HEK293 (cell line): ENCODE results near the gene MMD.

Source experiments
- CTCF ChIA-PET: fragments of 350-600 bp; formaldehyde crosslinking; extraction: SDS; loops from one replicate; lab custom pipeline; 2021; ENCODE audit warnings: antibody characterized with exemption; lab: Yijun Ruan, JAX
- POLR2A ChIA-PET: fragments of 300-600 bp; formaldehyde crosslinking; extraction: SDS; loops from one replicate; lab custom pipeline; 2020; ENCODE audit warnings: antibody characterized with exemption, inconsistent platforms; lab: Yijun Ruan, JAX
- H3K27ac ChIP-seq: fragments of 200-500 bp; sonication (Bioruptor generic); 2 replicates; pipeline ENCODE4 v1.5.1; 2014; ENCODE audit warnings: low read depth, low read length, control low read depth, inconsistent platforms; ENCODE audit errors: extremely low read depth
- H3K36me3 ChIP-seq, 2 experiments: fragments of 200-500 bp in 1 of 2; sonication (Bioruptor generic) in 1 of 2; 1 replicate in 1 of 2; 2 replicates in 1 of 2; pipeline ENCODE4 v1.5.1; 2014 to 2017; ENCODE audit warnings: inconsistent platforms in 2 of 2, low read length in 2 of 2; ENCODE audit not compliant: control insufficient read depth in 2 of 2, insufficient read depth in 1 of 2
- H3K4me1 ChIP-seq: fragments of 200-500 bp; sonication (Bioruptor generic); 2 replicates; pipeline ENCODE4 v1.5.1; 2014; ENCODE audit warnings: mild to moderate bottlenecking, low read length, inconsistent platforms; ENCODE audit not compliant: control insufficient read depth, insufficient read depth
- H3K4me3 ChIP-seq: 2 replicates; pipeline ENCODE4 v1.5.1; 2011; ENCODE audit warnings: low read depth, mild to moderate bottlenecking, control low read depth, low read length, moderate library complexity
- H3K9me3 ChIP-seq: fragments of 200-500 bp; sonication (Bioruptor generic); 2 replicates; pipeline ENCODE4 v1.5.1; 2014; ENCODE audit warnings: low read depth, low read length, inconsistent platforms; ENCODE audit not compliant: control insufficient read depth, insufficient read depth
- GLI4 ChIP-seq: fragments of 450-650 bp; formaldehyde crosslinking; IDR thresholded peaks from 2 replicates; pipeline ENCODE4 v1.5.1; 2016; ENCODE audit warnings: missing biosample characterization, missing genetic modification characterization
- HOXD13 ChIP-seq: sonication (generic); formaldehyde crosslinking; IDR thresholded peaks from 2 replicates; pipeline ENCODE4 v1.8.0; 2022; ENCODE audit warnings: missing genetic modification reagents, borderline replicate concordance
- TCF7L2 ChIP-seq: IDR thresholded peaks from 2 replicates; pipeline ENCODE4 v1.6.1; 2011; ENCODE audit warnings: low read depth, mild to moderate bottlenecking, inconsistent platforms, low read length, moderate library complexity, borderline replicate concordance
- YY2 ChIP-seq: fragments of 450-650 bp; formaldehyde crosslinking; IDR thresholded peaks from 2 replicates; pipeline ENCODE4 v1.5.1; 2016; ENCODE audit warnings: missing biosample characterization, missing genetic modification characterization
- ZIC2 ChIP-seq: fragments of 450-650 bp; formaldehyde crosslinking; IDR thresholded peaks from 2 replicates; pipeline ENCODE4 v1.5.1; 2016; ENCODE audit warnings: missing biosample characterization, missing genetic modification characterization
- ZNF155 ChIP-seq: fragments of 450-650 bp; formaldehyde crosslinking; IDR thresholded peaks from 2 replicates; pipeline ENCODE4 v1.5.1; 2016; ENCODE audit warnings: missing biosample characterization, missing genetic modification characterization
- ZNF157 ChIP-seq: fragments of 450-650 bp; formaldehyde crosslinking; IDR thresholded peaks from 2 replicates; pipeline ENCODE4 v1.5.1; 2016; ENCODE audit warnings: missing biosample characterization, missing genetic modification characterization
- ZNF169 ChIP-seq: fragments of 450-650 bp; formaldehyde crosslinking; IDR thresholded peaks from 2 replicates; pipeline ENCODE4 v1.5.1; 2016; ENCODE audit warnings: missing biosample characterization, missing genetic modification characterization
- ZNF19 ChIP-seq: fragments of 450-650 bp; formaldehyde crosslinking; IDR thresholded peaks from 2 replicates; pipeline ENCODE4; 2016; ENCODE audit warnings: missing biosample characterization, missing genetic modification characterization, low read depth
- ZNF24 ChIP-seq: fragments of 450-650 bp; formaldehyde crosslinking; IDR thresholded peaks from 2 replicates; pipeline ENCODE4 v1.5.1; 2016; ENCODE audit warnings: missing biosample characterization, missing genetic modification characterization
- ZNF341 ChIP-seq: fragments of 450-650 bp; formaldehyde crosslinking; IDR thresholded peaks from 2 replicates; pipeline ENCODE4; 2016; ENCODE audit warnings: low read depth, missing biosample characterization, missing genetic modification characterization
- ZNF391 ChIP-seq: fragments of 450-650 bp; formaldehyde crosslinking; IDR thresholded peaks from 2 replicates; pipeline ENCODE4 v1.5.1; 2016; ENCODE audit warnings: low read depth, missing biosample characterization, missing genetic modification characterization, borderline replicate concordance
- ZNF404 ChIP-seq: fragments of 450-650 bp; formaldehyde crosslinking; IDR thresholded peaks from 2 replicates; pipeline ENCODE4 v1.5.1; 2017; ENCODE audit warnings: missing biosample characterization, missing genetic modification characterization
- ZNF426 ChIP-seq: fragments of 450-650 bp; formaldehyde crosslinking; IDR thresholded peaks from 2 replicates; pipeline ENCODE4 v1.5.1; 2017; ENCODE audit warnings: missing biosample characterization, missing genetic modification characterization, mild to moderate bottlenecking, inconsistent platforms, moderate library complexity
- ZNF433 ChIP-seq: fragments of 450-650 bp; formaldehyde crosslinking; IDR thresholded peaks from 2 replicates; pipeline ENCODE4 v1.5.1; 2016; ENCODE audit warnings: missing biosample characterization, missing genetic modification characterization, low read depth
- ZNF473 ChIP-seq: fragments of 450-650 bp; formaldehyde crosslinking; IDR thresholded peaks from 2 replicates; pipeline ENCODE4 v1.5.1; 2017; ENCODE audit warnings: missing biosample characterization, missing genetic modification characterization
- ZSCAN16 ChIP-seq: fragments of 450-650 bp; formaldehyde crosslinking; IDR thresholded peaks from 2 replicates; pipeline ENCODE4 v1.5.1; 2016; ENCODE audit warnings: missing biosample characterization, missing genetic modification characterization
- TF ChIP-seq, protein P1 (sequence below): fragments of 450-650 bp; formaldehyde crosslinking; IDR thresholded peaks from 2 replicates; pipeline ENCODE4 v1.5.1; 2016; ENCODE audit warnings: missing biosample characterization, missing genetic modification characterization, low read depth
- TF ChIP-seq, protein P2 (sequence below): fragments of 450-650 bp; formaldehyde crosslinking; IDR thresholded peaks from 2 replicates; pipeline ENCODE4 v1.5.1; 2016; ENCODE audit warnings: missing biosample characterization, missing genetic modification characterization
- TF ChIP-seq, protein P3 (sequence below): fragments of 450-650 bp; formaldehyde crosslinking; IDR thresholded peaks from 2 replicates; pipeline ENCODE4 v1.5.1; 2016; ENCODE audit warnings: missing biosample characterization, missing genetic modification characterization
- TF ChIP-seq, protein P4 (sequence below): fragments of 450-650 bp; formaldehyde crosslinking; IDR thresholded peaks from 2 replicates; pipeline ENCODE4 v1.5.1; 2016; ENCODE audit warnings: missing biosample characterization, missing genetic modification characterization, borderline replicate concordance
- TF ChIP-seq, protein P5 (sequence below): fragments of 450-650 bp; formaldehyde crosslinking; IDR thresholded peaks from 2 replicates; pipeline ENCODE4 v1.5.1; 2016; ENCODE audit warnings: missing biosample characterization, missing genetic modification characterization

The MMD gene

GRCh38 chr17:55344514-55344997, 77.1 kb downstream of the MMD start (continued):
- TF ChIP-seq GLI4 (tag by site-specific recombination), result no peak
- no peak for TF ChIP-seq ZNF391 (tag by site-specific recombination)
- TF ChIP-seq TCF7L2, result no peak
- no peak for TF ChIP-seq ZSCAN16 (tag by site-specific recombination)
- TF ChIP-seq ZNF24, result no peak
- no peak for TF ChIP-seq ZNF19 (tag by site-specific recombination)
- TF ChIP-seq, protein P1, sequence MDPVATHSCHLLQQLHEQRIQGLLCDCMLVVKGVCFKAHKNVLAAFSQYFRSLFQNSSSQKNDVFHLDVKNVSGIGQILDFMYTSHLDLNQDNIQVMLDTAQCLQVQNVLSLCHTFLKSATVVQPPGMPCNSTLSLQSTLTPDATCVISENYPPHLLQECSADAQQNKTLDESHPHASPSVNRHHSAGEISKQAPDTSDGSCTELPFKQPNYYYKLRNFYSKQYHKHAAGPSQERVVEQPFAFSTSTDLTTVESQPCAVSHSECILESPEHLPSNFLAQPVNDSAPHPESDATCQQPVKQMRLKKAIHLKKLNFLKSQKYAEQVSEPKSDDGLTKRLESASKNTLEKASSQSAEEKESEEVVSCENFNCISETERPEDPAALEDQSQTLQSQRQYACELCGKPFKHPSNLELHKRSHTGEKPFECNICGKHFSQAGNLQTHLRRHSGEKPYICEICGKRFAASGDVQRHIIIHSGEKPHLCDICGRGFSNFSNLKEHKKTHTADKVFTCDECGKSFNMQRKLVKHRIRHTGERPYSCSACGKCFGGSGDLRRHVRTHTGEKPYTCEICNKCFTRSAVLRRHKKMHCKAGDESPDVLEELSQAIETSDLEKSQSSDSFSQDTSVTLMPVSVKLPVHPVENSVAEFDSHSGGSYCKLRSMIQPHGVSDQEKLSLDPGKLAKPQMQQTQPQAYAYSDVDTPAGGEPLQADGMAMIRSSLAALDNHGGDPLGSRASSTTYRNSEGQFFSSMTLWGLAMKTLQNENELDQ (tag by site-specific recombination), result no peak

- CTCF ChIA-PET, result interaction anchor here (0.5 to 7.8 kb wide), 4 partner anchors 13 to 563 kb away, joined by 3 to 106 read pairs (median 6); no protein-coding TSS in a partner anchor
- no peak for TF ChIP-seq ZNF157 (tag by site-specific recombination)
- TF ChIP-seq HOXD13 (CRISPR knock-in tag), result no peak
- no peak for TF ChIP-seq ZNF404 (tag by site-specific recombination)
- TF ChIP-seq ZNF426, result no peak
- no peak for TF ChIP-seq YY2 (tag by site-specific recombination)
- TF ChIP-seq, protein P2, sequence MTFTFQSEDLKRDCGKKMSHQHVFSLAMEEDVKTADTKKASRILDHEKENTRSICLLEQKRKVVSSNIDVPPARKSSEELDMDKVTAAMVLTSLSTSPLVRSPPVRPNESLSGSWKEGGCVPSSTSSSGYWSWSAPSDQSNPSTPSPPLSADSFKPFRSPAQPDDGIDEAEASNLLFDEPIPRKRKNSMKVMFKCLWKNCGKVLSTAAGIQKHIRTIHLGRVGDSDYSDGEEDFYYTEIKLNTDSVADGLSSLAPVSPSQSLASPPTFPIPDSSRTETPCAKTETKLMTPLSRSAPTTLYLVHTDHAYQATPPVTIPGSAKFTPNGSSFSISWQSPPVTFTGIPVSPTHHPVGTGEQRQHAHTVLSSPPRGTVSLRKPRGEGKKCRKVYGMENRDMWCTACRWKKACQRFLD (tag by site-specific recombination), result no peak
- TF ChIP-seq, protein P3, sequence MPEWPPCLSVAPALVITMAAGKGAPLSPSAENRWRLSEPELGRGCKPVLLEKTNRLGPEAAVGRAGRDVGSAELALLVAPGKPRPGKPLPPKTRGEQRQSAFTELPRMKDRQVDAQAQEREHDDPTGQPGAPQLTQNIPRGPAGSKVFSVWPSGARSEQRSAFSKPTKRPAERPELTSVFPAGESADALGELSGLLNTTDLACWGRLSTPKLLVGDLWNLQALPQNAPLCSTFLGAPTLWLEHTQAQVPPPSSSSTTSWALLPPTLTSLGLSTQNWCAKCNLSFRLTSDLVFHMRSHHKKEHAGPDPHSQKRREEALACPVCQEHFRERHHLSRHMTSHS (tag by site-specific recombination), result no peak
- no peak for TF ChIP-seq ZNF155
- TF ChIP-seq, protein P4, sequence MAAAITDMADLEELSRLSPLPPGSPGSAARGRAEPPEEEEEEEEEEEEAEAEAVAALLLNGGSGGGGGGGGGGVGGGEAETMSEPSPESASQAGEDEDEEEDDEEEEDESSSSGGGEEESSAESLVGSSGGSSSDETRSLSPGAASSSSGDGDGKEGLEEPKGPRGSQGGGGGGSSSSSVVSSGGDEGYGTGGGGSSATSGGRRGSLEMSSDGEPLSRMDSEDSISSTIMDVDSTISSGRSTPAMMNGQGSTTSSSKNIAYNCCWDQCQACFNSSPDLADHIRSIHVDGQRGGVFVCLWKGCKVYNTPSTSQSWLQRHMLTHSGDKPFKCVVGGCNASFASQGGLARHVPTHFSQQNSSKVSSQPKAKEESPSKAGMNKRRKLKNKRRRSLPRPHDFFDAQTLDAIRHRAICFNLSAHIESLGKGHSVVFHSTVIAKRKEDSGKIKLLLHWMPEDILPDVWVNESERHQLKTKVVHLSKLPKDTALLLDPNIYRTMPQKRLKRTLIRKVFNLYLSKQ (tag by site-specific recombination), result no peak
- no peak for TF ChIP-seq ZNF169
- no peak for TF ChIP-seq ZIC2
- TF ChIP-seq, protein P5, sequence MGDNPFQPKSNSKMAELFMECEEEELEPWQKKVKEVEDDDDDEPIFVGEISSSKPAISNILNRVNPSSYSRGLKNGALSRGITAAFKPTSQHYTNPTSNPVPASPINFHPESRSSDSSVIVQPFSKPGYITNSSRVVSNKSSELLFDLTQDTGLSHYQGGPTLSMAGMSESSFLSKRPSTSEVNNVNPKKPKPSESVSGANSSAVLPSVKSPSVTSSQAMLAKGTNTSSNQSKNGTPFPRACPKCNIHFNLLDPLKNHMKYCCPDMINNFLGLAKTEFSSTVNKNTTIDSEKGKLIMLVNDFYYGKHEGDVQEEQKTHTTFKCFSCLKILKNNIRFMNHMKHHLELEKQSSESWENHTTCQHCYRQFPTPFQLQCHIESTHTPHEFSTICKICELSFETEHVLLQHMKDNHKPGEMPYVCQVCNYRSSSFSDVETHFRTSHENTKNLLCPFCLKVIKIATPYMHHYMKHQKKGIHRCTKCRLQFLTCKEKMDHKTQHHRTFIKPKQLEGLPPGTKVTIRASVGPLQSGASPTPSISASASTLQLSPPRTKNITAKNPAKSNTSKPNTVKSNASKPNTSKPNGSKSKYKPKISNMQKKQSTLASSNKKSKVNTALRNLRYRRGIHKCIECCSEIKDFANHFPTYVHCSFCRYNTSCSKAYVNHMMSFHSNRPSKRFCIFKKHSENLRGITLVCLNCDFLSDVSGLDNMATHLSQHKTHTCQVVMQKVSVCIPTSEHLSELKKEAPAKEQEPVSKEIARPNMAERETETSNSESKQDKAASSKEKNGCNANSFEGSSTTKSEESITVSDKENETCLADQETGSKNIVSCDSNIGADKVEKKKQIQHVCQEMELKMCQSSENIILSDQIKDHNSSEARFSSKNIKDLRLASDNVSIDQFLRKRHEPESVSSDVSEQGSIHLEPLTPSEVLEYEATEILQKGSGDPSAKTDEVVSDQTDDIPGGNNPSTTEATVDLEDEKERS, result no peak
- TF ChIP-seq ZNF473, result no peak
- TF ChIP-seq ZNF341, result no peak
- no peak for TF ChIP-seq ZNF433 (tag by site-specific recombination)
- TF ChIP-seq, all 188 proteins: peak for 0
- no peaks in the 10 kb centered on the region for H3K36me3 ChIP-seq
- H3K4me3 ChIP-seq, result no peak overlapping the region
- H3K27ac ChIP-seq, result no peak overlapping the region
- POLR2A ChIA-PET, result no interaction called here
- H3K4me1 ChIP-seq, result no peaks in the 10 kb centered on the region
- H3K9me3 ChIP-seq, result no peaks in the 10 kb centered on the region
Measured at GRCh38 chr17:55343900-55344513, 77.6 kb downstream of the MMD start.
